ENCODE measurements around the gene BTBD18. TPM values are rescaled to one million over a fixed set of nuclear protein-coding genes. Genes with fewer than 3 reads are reported as not detected.

BTBD18 gene
- total and polyA plus RNA-seq, 2 of the 13 experiments (the other 11 are each of a cell fraction or from before 2014, with no cell fraction given), result not detected

DNA sequence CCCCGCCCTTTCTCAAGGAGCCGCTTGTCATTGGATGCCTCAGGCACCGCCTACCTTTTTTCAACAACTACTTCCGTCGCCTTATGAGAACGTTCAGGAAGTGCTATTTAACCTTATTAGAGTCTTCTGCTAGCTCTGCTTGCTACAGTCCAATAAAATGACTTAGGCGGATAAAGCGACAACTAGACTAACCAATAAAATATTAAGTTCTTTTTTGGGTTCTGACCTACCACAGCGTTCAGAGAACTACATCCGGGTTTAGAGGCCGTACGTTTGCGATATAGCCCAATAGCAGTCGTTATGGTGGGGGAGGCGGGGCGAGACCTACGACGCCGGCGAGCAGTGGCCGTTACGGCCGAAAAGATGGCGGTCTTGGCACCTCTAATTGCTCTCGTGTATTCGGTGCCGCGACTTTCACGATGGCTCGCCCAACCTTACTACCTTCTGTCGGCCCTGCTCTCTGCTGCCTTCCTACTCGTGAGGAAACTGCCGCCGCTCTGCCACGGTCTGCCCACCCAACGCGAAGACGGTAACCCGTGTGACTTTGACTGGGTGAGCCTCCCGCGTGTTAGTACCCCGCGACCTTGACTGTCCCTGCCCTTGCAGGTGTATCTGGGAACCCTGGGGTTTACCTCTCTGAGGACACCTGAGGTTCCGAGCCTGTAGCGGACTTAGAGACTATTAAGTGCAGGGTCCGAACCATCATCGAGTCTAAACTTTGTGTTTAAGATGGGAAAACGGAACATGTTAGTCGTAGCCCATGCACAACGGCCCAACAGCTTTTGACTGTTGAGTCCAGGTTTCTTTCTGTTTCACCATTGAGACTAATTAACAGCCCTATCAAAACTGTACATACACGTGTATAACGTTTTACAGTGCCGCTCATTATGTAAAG, 39.1 kb downstream of the BTBD18 start, which contains the start of gene TMX2 (continued):
- TF ChIP-seq HCFC1 (IDR thresholded peaks at IDR 0.05; ENCODE audit: low read depth, low read length) (no peak; the same call in 1 of the 2 replicates), ZNF251 (CRISPR knock-in tag; IDR thresholded peaks at IDR 0.05) (no peak), NFE2L2 (IDR thresholded peaks at IDR 0.05; ENCODE audit: low read length) (no peak), JUNB (CRISPR knock-in tag; IDR thresholded peaks at IDR 0.05; ENCODE audit: borderline replicate concordance) (no peak), HOXD1 (CRISPR knock-in tag; IDR thresholded peaks at IDR 0.05) (no peak), KDM5B (CRISPR knock-in tag; IDR thresholded peaks at IDR 0.05; ENCODE audit: borderline replicate concordance) (no peak), POLR2A (IDR thresholded peaks at IDR 0.05; ENCODE audit: insufficient read depth in 1 of 2, low read depth in 2 of 2, low read length in 2 of 2) (peak; percentile 69 to 85), ZNF232 (CRISPR knock-in tag; IDR thresholded peaks at IDR 0.05; ENCODE audit: borderline replicate concordance) (no peak), REL (CRISPR knock-in tag; conservative IDR thresholded peaks at IDR 0.05) (no peak), KLF9 (CRISPR knock-in tag; IDR thresholded peaks at IDR 0.05; ENCODE audit: low read depth) (no peak), SALL1 (CRISPR knock-in tag; IDR thresholded peaks at IDR 0.05) (peak; percentile 79), PAX8 (CRISPR knock-in tag; IDR thresholded peaks at IDR 0.05; ENCODE audit: borderline replicate concordance) (no peak), YEATS2 (CRISPR knock-in tag; IDR thresholded peaks at IDR 0.05; ENCODE audit: borderline replicate concordance) (no peak; the same call in 1 of the 2 replicates), ZFP90 (CRISPR knock-in tag; IDR thresholded peaks at IDR 0.05; ENCODE audit: borderline replicate concordance) (peak; percentile 89; the same call in 1 of the 2 replicates), HES4 (CRISPR knock-in tag; IDR thresholded peaks at IDR 0.05; ENCODE audit: borderline replicate concordance) (no peak), ZSCAN22 (CRISPR knock-in tag; IDR thresholded peaks at IDR 0.05) (no peak), KLF12 (CRISPR knock-in tag; IDR thresholded peaks at IDR 0.05; ENCODE audit: borderline replicate concordance) (peak; percentile 49; the same call in 1 of the 2 replicates), ELF1 (CRISPR knock-in tag; IDR thresholded peaks at IDR 0.05) (peak; percentile 83), NBN (conservative IDR thresholded peaks at IDR 0.05) (no peak), NFYB (CRISPR knock-in tag; IDR thresholded peaks at IDR 0.05) (peak; percentile 95), ZBTB8A (CRISPR knock-in tag; IDR thresholded peaks at IDR 0.05; ENCODE audit: borderline replicate concordance, low read depth) (no peak), HIVEP1 (CRISPR knock-in tag; IDR thresholded peaks at IDR 0.05) (0 out of 2 replicates have a peak, but pooled peaks have one; percentile 2), FOXP1 (IDR thresholded peaks at IDR 0.05) (no peak), FOXP1 (CRISPR knock-in tag; IDR thresholded peaks at IDR 0.05) (no peak), ZBTB42 (CRISPR knock-in tag; IDR thresholded peaks at IDR 0.05) (no peak), ATAD3A (CRISPR knock-in tag; IDR thresholded peaks at IDR 0.05) (no peak), FOXJ3 (CRISPR knock-in tag; IDR thresholded peaks at IDR 0.05; ENCODE audit: borderline replicate concordance) (no peak)
- TF ChIP-seq, protein P1, sequence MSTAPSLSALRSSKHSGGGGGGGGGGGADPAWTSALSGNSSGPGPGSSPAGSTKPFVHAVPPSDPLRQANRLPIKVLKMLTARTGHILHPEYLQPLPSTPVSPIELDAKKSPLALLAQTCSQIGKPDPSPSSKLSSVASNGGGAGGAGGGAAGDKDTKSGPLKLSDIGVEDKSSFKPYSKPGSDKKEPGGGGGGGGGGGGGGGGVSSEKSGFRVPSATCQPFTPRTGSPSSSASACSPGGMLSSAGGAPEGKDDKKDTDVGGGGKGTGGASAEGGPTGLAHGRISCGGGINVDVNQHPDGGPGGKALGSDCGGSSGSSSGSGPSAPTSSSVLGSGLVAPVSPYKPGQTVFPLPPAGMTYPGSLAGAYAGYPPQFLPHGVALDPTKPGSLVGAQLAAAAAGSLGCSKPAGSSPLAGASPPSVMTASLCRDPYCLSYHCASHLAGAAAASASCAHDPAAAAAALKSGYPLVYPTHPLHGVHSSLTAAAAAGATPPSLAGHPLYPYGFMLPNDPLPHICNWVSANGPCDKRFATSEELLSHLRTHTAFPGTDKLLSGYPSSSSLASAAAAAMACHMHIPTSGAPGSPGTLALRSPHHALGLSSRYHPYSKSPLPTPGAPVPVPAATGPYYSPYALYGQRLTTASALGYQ (CRISPR knock-in tag; IDR thresholded peaks at IDR 0.05), result 0 out of 2 replicates have a peak, but pooled peaks have one; percentile 27
- TF ChIP-seq, protein P2, sequence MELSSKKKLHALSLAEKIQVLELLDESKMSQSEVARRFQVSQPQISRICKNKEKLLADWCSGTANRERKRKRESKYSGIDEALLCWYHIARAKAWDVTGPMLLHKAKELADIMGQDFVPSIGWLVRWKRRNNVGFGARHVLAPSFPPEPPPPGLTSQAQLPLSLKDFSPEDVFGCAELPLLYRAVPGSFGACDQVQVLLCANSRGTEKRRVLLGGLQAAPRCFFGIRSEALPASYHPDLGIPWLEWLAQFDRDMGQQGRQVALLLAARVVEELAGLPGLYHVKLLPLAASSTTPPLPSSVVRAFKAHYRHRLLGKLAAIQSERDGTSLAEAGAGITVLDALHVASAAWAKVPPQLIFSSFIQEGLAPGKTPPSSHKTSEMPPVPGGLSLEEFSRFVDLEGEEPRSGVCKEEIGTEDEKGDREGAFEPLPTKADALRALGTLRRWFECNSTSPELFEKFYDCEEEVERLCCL (CRISPR knock-in tag; IDR thresholded peaks at IDR 0.05; ENCODE audit: borderline replicate concordance), result no peak

All from HepG2 (cell line).